Measurements from ENCODE around the gene KRTAP9-7.

KRTAP9-7 gene

GRCh38 chr17:41315814-41316445 lies 40.4 kb downstream of the KRTAP9-7 start:
- no peak overlapping the region for H2AFZ ChIP-seq (ENCODE audit: low read depth, low read length)
- no peaks in the 10 kb centered on the region for H3K9me3 ChIP-seq (ENCODE audit: low read length)
- no peaks in the 10 kb centered on the region for H3K27me3 ChIP-seq (ENCODE audit: insufficient read depth, low read length)
- no peaks in the 10 kb centered on the region for H3K4me1 ChIP-seq (ENCODE audit: insufficient read depth, low read length)
- H3K4me3 ChIP-seq (ENCODE audit: low read length), result no peak overlapping the region
- H3K36me3 ChIP-seq (ENCODE audit: insufficient read depth, low read length), result no peaks in the 10 kb centered on the region

GRCh38 chr17:41318231-41318630 lies 42.7 kb downstream of the KRTAP9-7 start:
- Histone ChIP-seq H3K4me1 (ENCODE audit: insufficient read depth, low read length) (no peaks in the 10 kb centered on the region), H3K9me3 (ENCODE audit: low read length) (no peaks in the 10 kb centered on the region), H3K27me3 (ENCODE audit: insufficient read depth, low read length) (no peaks in the 10 kb centered on the region), H2AFZ (ENCODE audit: low read depth, low read length) (no peak overlapping the region), H3K4me3 (ENCODE audit: low read length) (no peak overlapping the region), H3K36me3 (ENCODE audit: insufficient read depth, low read length) (no peaks in the 10 kb centered on the region)

DNA sequence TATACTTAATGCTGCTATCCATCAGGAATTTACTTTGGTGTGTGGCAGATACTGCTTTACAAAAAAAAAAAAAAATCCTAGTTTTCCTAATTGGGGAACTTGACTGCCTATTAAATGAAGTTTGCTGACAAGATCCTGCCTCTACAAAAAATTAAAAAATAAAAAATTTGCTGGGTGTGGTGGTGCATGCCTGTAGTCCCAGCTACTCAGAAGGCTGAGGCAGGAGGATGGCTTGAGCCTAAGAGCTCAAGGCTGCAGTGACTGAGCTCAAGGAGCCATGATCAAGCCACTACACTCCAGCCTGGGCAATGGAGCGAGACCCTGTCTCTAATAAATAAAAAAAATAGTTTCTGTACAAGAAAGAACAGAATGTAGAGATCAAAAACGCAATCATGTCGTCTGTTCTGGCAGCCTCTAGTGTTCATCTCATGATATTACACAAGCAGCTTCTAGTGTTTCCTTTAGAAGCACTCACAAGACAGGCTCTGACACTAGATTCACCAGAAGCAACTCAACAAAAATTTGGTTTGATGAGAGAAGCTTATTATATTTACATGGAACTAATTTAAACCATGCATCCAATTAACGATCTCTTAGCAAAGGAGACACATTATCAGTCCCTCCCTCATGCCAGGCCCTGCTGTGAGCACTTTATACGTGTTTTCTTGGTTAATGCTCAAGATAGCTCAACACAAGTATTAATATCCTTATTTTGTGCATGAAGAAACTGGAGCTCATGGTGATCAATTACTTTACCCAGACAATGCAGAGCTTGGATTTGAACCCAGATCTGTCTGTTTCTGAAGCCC lies 46.8 kb downstream of the KRTAP9-7 start:
- Histone ChIP-seq H3K4me3 (ENCODE audit: low read length) (no peak overlapping the region), H3K36me3 (ENCODE audit: insufficient read depth, low read length) (no peaks in the 10 kb centered on the region), H3K4me1 (ENCODE audit: insufficient read depth, low read length) (no peaks in the 10 kb centered on the region), H3K27me3 (ENCODE audit: insufficient read depth, low read length) (peaks cover 4% of the 10 kb centered on the region), H3K9me3 (ENCODE audit: low read length) (no peaks in the 10 kb centered on the region), H2AFZ (ENCODE audit: low read depth, low read length) (no peak overlapping the region)

GRCh38 chr17:41322903-41323895 lies 47.7 kb downstream of the KRTAP9-7 start:
- Histone ChIP-seq H3K4me1 (ENCODE audit: insufficient read depth, low read length) (no peaks in the 10 kb centered on the region), H3K27me3 (ENCODE audit: insufficient read depth, low read length) (peaks cover 4% of the 10 kb centered on the region), H2AFZ (ENCODE audit: low read depth, low read length) (no peak overlapping the region), H3K4me3 (ENCODE audit: low read length) (no peak overlapping the region), H3K9me3 (ENCODE audit: low read length) (no peaks in the 10 kb centered on the region), H3K36me3 (ENCODE audit: insufficient read depth, low read length) (no peaks in the 10 kb centered on the region)

GRCh38 chr17:41324180-41325075 lies 48.9 kb downstream of the KRTAP9-7 start:
- Histone ChIP-seq H3K4me1 (ENCODE audit: insufficient read depth, low read length) (no peaks in the 10 kb centered on the region), H3K27me3 (ENCODE audit: insufficient read depth, low read length) (peaks cover 4% of the 10 kb centered on the region), H2AFZ (ENCODE audit: low read depth, low read length) (no peak overlapping the region), H3K36me3 (ENCODE audit: insufficient read depth, low read length) (no peaks in the 10 kb centered on the region), H3K9me3 (ENCODE audit: low read length) (no peaks in the 10 kb centered on the region), H3K4me3 (ENCODE audit: low read length) (no peak overlapping the region)

GRCh38 chr17:41325126-41325525 lies 49.6 kb downstream of the KRTAP9-7 start:
- Histone ChIP-seq H3K27me3 (ENCODE audit: insufficient read depth, low read length) (peaks cover 4% of the 10 kb centered on the region), H2AFZ (ENCODE audit: low read depth, low read length) (no peak overlapping the region), H3K36me3 (ENCODE audit: insufficient read depth, low read length) (no peaks in the 10 kb centered on the region), H3K9me3 (ENCODE audit: low read length) (no peaks in the 10 kb centered on the region), H3K4me3 (ENCODE audit: low read length) (no peak overlapping the region), H3K4me1 (ENCODE audit: insufficient read depth, low read length) (no peaks in the 10 kb centered on the region)

- H2AFZ ChIP-seq (ENCODE audit: low read depth, low read length), result no peak overlapping the region
- H3K27me3 ChIP-seq (ENCODE audit: insufficient read depth, low read length), result peaks cover 4% of the 10 kb centered on the region
- H3K9me3 ChIP-seq (ENCODE audit: low read length), result no peaks in the 10 kb centered on the region
Observed at GRCh38 chr17:41325611-41326010, 50.1 kb downstream of the KRTAP9-7 start.

More at GRCh38 chr17:41325611-41326010, 50.1 kb downstream of the KRTAP9-7 start:
- Histone ChIP-seq H3K4me3 (ENCODE audit: low read length) (no peak overlapping the region), H3K36me3 (ENCODE audit: insufficient read depth, low read length) (no peaks in the 10 kb centered on the region), H3K4me1 (ENCODE audit: insufficient read depth, low read length) (no peaks in the 10 kb centered on the region)

Data from neuron (in vitro differentiated cells).